Muscle layer of duodenum (tissue), 2 donors: ENCODE results near the gene CHI3L2.
A peak's percentile ranks its signal among the peaks of the same experiment; 100 is the strongest.

ENCODE experiments used
- H3K27ac ChIP-seq: one replicate; pipeline ENCODE4 v1.7.0; 2013; ENCODE audit warnings: mild to moderate bottlenecking, low read length
- H3K27me3 ChIP-seq: one replicate; pipeline ENCODE4 v1.7.0; 2013; ENCODE audit warnings: low read depth, mild to moderate bottlenecking, control low read depth, low read length
- H3K36me3 ChIP-seq, 2 donors: one replicate each; pipeline ENCODE4 v1.7.0; 2013; ENCODE audit warnings: low read length in 2 of 2, control low read depth in 1 of 2, mild to moderate bottlenecking in 1 of 2; ENCODE audit not compliant: insufficient read depth in 2 of 2, control insufficient read depth in 1 of 2
- H3K4me1 ChIP-seq, 2 donors: one replicate each; pipeline ENCODE4 v1.7.0; 2013; ENCODE audit warnings: low read length in 2 of 2, mild to moderate bottlenecking in 2 of 2, control low read depth in 1 of 2, moderate library complexity in 1 of 2; ENCODE audit not compliant: insufficient read depth in 2 of 2, control insufficient read depth in 1 of 2
- H3K4me3 ChIP-seq, 2 donors: one replicate each; pipeline ENCODE4 v1.7.0; 2013; ENCODE audit warnings: low read length in 2 of 2, low read depth in 1 of 2, mild to moderate bottlenecking in 1 of 2
- H3K9me3 ChIP-seq, 2 donors: one replicate each; pipeline ENCODE4 v1.7.0; 2013; ENCODE audit warnings: low read length in 2 of 2, control low read depth in 1 of 2, mild to moderate bottlenecking in 1 of 2; ENCODE audit not compliant: control insufficient read depth in 1 of 2
- donor health status: healthy.

CHI3L2 gene

GRCh38 chr1:111270771-111271463 is 43.4 kb downstream of the CHI3L2 start:
- peaks cover 19% of the 10 kb centered on the region for H3K27me3 ChIP-seq
- H3K4me1 ChIP-seq: no peaks in the 10 kb centered on the region
- H3K4me3 ChIP-seq: peak overlapping the region in 1 of 2 donors; percentile 1
- no peak overlapping the region for H3K27ac ChIP-seq
- H3K9me3 ChIP-seq: no peaks in the 10 kb centered on the region
- no peaks in the 10 kb centered on the region for H3K36me3 ChIP-seq

DNA sequence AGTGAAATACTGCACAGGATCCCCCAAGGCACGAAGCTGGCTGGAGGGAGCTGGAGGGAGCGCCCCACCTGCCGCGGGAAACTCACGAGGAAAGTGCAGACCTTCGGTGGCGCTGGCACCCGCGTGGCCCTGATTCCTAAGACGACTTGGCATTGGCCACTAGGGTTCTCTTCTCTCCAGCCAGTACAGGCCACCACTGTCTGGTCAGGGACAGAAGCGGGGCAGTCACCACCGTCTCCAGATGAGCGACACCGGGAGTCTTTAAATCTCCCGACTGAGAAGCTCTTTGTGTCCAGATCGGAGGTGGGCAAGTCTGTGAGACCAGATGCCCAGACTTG is 43.9 kb downstream of the CHI3L2 start:
- Histone ChIP-seq H3K27me3 (peaks cover 19% of the 10 kb centered on the region), H3K36me3 (no peaks in the 10 kb centered on the region), H3K4me3 (peak overlapping the region in 1 of 2 donors; percentile 1), H3K27ac (no peak overlapping the region), H3K4me1 (no peaks in the 10 kb centered on the region), H3K9me3 (no peaks in the 10 kb centered on the region)

DNA sequence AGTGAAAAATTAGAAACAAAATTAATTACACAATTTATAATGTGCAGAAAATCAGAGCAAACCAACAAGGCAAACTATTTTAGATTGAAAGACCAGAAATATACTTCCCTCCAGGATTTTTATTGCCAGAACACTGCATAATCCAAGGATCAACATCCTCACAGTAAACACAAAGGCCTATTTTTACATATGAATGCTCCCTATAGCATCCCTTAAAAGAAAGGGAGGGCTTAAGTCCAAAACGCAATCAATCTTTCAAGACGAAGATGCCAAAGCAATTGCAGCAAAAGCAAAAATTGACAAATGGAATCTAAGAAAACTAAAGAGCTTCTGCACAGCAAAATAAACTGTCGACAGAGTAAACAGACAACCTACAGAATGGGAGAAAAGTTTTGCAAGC is 44.6 kb downstream of the CHI3L2 start:
- peaks cover 19% of the 10 kb centered on the region for H3K27me3 ChIP-seq
- H3K4me1 ChIP-seq: no peaks in the 10 kb centered on the region
- no peaks in the 10 kb centered on the region for H3K9me3 ChIP-seq
- no peak overlapping the region for H3K4me3 ChIP-seq
- H3K27ac ChIP-seq: no peak overlapping the region
- H3K36me3 ChIP-seq: no peaks in the 10 kb centered on the region

- H3K9me3 ChIP-seq: no peaks in the 10 kb centered on the region
- no peaks in the 10 kb centered on the region for H3K4me1 ChIP-seq
- no peak overlapping the region for H3K27ac ChIP-seq
- peaks cover 19% of the 10 kb centered on the region for H3K27me3 ChIP-seq
- no peaks in the 10 kb centered on the region for H3K36me3 ChIP-seq
- no peak overlapping the region for H3K4me3 ChIP-seq
These were observed 47.1 kb downstream of the CHI3L2 start for GRCh38 chr1:111274653-111275052.

DNA sequence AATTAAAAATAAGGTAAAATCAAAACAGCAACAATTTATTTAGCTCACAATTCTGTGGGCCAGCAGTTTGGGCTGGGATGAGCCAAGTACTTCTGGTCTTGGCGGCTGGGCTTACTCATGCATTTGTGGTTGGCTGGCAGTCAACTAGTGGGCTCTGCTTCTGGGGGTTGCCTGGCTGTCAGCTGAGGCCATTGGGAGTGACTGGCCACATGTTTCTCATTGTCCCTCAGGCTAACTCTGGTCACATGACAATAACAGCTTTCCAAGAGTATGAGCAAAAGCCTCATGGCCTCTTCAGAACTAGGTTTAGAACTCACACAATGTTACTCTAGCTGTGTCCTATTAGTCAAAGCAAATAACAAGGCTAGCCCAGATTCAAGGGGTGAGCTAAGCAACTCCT is 47.6 kb downstream of the CHI3L2 start:
- Histone ChIP-seq H3K27me3 (peaks cover 16% of the 10 kb centered on the region), H3K4me1 (no peaks in the 10 kb centered on the region), H3K9me3 (no peaks in the 10 kb centered on the region), H3K27ac (no peak overlapping the region), H3K36me3 (no peaks in the 10 kb centered on the region), H3K4me3 (no peak overlapping the region)

DNA sequence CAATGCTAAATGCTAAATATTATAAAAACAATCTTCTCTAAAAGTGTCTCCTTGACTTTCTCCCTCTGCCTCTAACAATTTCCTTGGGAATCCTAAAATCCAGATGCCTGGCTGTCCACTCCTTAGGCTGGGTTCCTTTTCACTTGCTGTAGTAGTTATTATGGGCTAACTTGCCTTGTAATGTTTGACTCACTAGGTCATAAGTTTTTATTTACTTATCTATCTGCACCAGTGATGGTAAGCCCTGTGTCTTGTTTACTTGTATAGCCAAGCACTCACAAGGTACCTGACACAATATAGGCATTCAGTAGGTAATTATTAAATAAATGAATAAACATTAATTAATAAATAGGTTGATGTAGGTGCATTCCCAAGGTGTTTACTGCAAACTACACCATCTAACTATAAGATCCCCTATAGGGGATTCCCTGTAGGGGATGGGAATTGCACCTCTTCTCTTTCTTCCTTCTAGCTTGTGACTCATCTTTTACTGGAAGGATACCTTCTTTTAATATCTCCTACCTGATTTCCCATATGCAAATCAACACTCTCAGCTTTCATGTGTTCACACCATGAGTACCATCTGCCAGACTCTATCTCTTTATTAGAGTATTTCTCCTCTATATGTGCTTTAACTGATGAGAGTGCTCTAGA is 48.4 kb downstream of the CHI3L2 start:
- H3K4me1 ChIP-seq: no peaks in the 10 kb centered on the region
- no peaks in the 10 kb centered on the region for H3K36me3 ChIP-seq
- no peaks in the 10 kb centered on the region for H3K9me3 ChIP-seq
- H3K27me3 ChIP-seq: peaks cover 8% of the 10 kb centered on the region
- H3K4me3 ChIP-seq: no peak overlapping the region
- H3K27ac ChIP-seq: no peak overlapping the region

GRCh38 chr1:111279144-111279543 is 51.6 kb downstream of the CHI3L2 start:
- Histone ChIP-seq H3K4me1 (no peaks in the 10 kb centered on the region), H3K27ac (no peak overlapping the region), H3K36me3 (no peaks in the 10 kb centered on the region), H3K9me3 (no peaks in the 10 kb centered on the region), H3K27me3 (no peaks in the 10 kb centered on the region), H3K4me3 (no peak overlapping the region)

GRCh38 chr1:111280267-111280666 is 52.8 kb downstream of the CHI3L2 start:
- H3K9me3 ChIP-seq: no peaks in the 10 kb centered on the region
- no peak overlapping the region for H3K4me3 ChIP-seq
- H3K27me3 ChIP-seq: no peaks in the 10 kb centered on the region
- H3K36me3 ChIP-seq: no peaks in the 10 kb centered on the region
- H3K4me1 ChIP-seq: no peaks in the 10 kb centered on the region
- H3K27ac ChIP-seq: no peak overlapping the region

DNA sequence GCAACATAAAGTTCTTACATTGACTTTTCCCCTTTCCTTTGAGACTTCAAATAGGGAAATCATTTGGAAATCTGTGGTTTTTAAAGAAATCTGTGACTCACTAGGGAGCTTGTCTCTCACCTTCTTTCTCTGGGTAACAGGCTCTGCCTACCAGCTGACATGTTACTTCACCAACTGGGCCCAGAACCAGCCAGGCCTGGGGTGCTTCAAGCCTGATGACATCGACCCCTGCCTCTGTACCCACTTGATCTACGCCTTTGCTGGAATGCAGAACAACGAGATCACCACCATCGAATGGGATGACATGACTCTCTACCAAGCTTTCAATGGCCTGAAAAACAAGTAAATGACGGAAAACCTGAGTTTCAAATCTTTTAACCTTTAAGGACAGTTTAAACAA is 53.9 kb downstream of the CHI3L2 start:
- H3K4me3 ChIP-seq: no peak overlapping the region
- H3K27ac ChIP-seq: no peak overlapping the region
- H3K4me1 ChIP-seq: no peaks in the 10 kb centered on the region
- no peaks in the 10 kb centered on the region for H3K9me3 ChIP-seq
- H3K27me3 ChIP-seq: no peaks in the 10 kb centered on the region
- H3K36me3 ChIP-seq: no peaks in the 10 kb centered on the region

GRCh38 chr1:111283838-111284237 is 56.3 kb downstream of the CHI3L2 start:
- no peaks in the 10 kb centered on the region for H3K9me3 ChIP-seq
- H3K4me3 ChIP-seq: no peak overlapping the region
- H3K27ac ChIP-seq: no peak overlapping the region
- no peaks in the 10 kb centered on the region for H3K36me3 ChIP-seq
- H3K27me3 ChIP-seq: no peaks in the 10 kb centered on the region
- H3K4me1 ChIP-seq: no peaks in the 10 kb centered on the region

DNA sequence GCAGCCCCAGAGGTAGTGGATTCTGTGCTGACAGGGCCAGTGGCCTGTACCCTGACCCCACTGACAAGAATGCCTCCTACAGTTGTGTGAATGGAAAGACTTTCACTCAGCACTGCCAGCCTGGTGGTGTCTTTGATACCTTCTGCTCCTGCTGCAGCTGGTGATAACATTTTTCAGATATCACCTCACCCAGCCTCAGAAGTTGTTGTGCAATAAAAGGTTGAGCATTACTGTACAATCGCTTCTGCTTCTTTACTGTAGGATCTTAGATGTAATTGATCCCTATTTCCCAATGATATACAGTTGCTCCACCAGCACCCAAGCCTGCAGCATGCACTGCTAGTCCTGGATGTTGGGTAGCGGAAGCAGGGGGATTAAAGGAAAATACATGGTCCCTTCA is 58.4 kb downstream of the CHI3L2 start:
- H3K4me1 ChIP-seq: no peaks in the 10 kb centered on the region

GRCh38 chr1:111286912-111287311 is 59.4 kb downstream of the CHI3L2 start:
- H3K9me3 ChIP-seq: no peaks in the 10 kb centered on the region
- H3K4me1 ChIP-seq: no peaks in the 10 kb centered on the region
- H3K36me3 ChIP-seq: no peaks in the 10 kb centered on the region
- no peak overlapping the region for H3K4me3 ChIP-seq
- H3K27ac ChIP-seq: no peak overlapping the region
- H3K27me3 ChIP-seq: no peaks in the 10 kb centered on the region

More for the DNA sequence above, 58.4 kb downstream of the CHI3L2 start:
- Histone ChIP-seq H3K27me3 (no peaks in the 10 kb centered on the region), H3K27ac (no peak overlapping the region), H3K36me3 (no peaks in the 10 kb centered on the region), H3K9me3 (no peaks in the 10 kb centered on the region), H3K4me3 (no peak overlapping the region)
